ENCODE data around the gene PTPN2.

DNA sequence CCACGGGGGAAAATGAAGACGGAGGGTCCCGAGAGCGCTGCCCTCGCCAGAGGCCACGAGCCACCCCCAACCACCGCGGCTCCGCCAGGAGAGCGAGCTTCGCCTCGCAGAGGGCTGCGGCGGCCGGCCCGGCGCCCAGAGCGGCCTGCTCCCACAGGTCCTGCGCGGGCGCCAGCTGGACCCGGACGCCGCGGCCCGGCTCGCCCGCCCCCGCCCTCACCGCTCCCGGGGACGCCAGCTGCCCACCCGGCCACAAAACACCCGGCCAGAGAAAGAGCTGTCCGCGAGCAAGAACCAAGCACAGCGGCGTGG, 709 bp downstream of the PTPN2 start:
- TF ChIP-seq, protein P1, sequence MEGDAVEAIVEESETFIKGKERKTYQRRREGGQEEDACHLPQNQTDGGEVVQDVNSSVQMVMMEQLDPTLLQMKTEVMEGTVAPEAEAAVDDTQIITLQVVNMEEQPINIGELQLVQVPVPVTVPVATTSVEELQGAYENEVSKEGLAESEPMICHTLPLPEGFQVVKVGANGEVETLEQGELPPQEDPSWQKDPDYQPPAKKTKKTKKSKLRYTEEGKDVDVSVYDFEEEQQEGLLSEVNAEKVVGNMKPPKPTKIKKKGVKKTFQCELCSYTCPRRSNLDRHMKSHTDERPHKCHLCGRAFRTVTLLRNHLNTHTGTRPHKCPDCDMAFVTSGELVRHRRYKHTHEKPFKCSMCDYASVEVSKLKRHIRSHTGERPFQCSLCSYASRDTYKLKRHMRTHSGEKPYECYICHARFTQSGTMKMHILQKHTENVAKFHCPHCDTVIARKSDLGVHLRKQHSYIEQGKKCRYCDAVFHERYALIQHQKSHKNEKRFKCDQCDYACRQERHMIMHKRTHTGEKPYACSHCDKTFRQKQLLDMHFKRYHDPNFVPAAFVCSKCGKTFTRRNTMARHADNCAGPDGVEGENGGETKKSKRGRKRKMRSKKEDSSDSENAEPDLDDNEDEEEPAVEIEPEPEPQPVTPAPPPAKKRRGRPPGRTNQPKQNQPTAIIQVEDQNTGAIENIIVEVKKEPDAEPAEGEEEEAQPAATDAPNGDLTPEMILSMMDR (IDR thresholded peaks at IDR 0.05; ENCODE audit: low read depth, low read length): no peak
- no peak for TF ChIP-seq EZH2phosphoT487 (IDR thresholded peaks at IDR 0.05; ENCODE audit: low read depth)
